Loucy (cell line): ENCODE data around the gene PIP5K1C.

Experiments
- H2AFZ ChIP-seq: fragments of 200-600 bp; sonication (generic); 2 replicates; pipeline ENCODE4 v1.6.0; 2016; ENCODE audit warnings: antibody characterized with exemption, mild to moderate bottlenecking, low read length, moderate library complexity
- H3F3A ChIP-seq: fragments of 200-600 bp; 2 replicates; pipeline ENCODE4 v1.6.0; 2016; ENCODE audit warnings: antibody characterized with exemption, low read depth, mild to moderate bottlenecking
- H3K27me3 ChIP-seq: fragments of 200-600 bp; sonication (generic); 2 replicates; pipeline ENCODE4 v1.6.1; 2014; ENCODE audit warnings: low read length, mild to moderate bottlenecking; ENCODE audit not compliant: insufficient read depth, poor library complexity, severe bottlenecking
- H3K36me3 ChIP-seq: fragments of 200-600 bp; sonication (generic); 2 replicates; pipeline ENCODE4 v1.6.1; 2016; ENCODE audit warnings: low read length; ENCODE audit not compliant: insufficient read depth
- H3K4me1 ChIP-seq: fragments of 200-600 bp; sonication (generic); 2 replicates; pipeline ENCODE4 v1.5.1; 2014; ENCODE audit warnings: low read length, mild to moderate bottlenecking; ENCODE audit not compliant: insufficient read depth, poor library complexity, severe bottlenecking
- H3K4me2 ChIP-seq: fragments of 200-600 bp; sonication (generic); 2 replicates; pipeline ENCODE4 v1.6.0; 2014; ENCODE audit warnings: antibody characterized with exemption, low read length, low read depth, mild to moderate bottlenecking; ENCODE audit not compliant: poor library complexity, severe bottlenecking
- H3K4me3 ChIP-seq: fragments of 200-600 bp; sonication (generic); 2 replicates; pipeline ENCODE4 v1.5.1; 2014; ENCODE audit warnings: low read length, mild to moderate bottlenecking, mixed read lengths; ENCODE audit not compliant: poor library complexity, severe bottlenecking
- H3K79me2 ChIP-seq: fragments of 200-600 bp; sonication (generic); 2 replicates; pipeline ENCODE4 v1.6.1; 2014; ENCODE audit warnings: low read length; ENCODE audit not compliant: insufficient read depth
- H3K9ac ChIP-seq: fragments of 200-600 bp; sonication (generic); 2 replicates; pipeline ENCODE4 v1.6.0; 2014; ENCODE audit warnings: mild to moderate bottlenecking, low read depth, low read length, moderate library complexity; ENCODE audit not compliant: poor library complexity, severe bottlenecking
- H3K9me2 ChIP-seq: fragments of 200-600 bp; sonication (generic); replicated peaks from 2 replicates; pipeline ENCODE4 v1.6.1; 2016; ENCODE audit warnings: low read depth, low read length, mixed read lengths
- H3K9me3 ChIP-seq: fragments of 200-600 bp; sonication (generic); 2 replicates; pipeline ENCODE4 v1.6.1; 2014; ENCODE audit warnings: mild to moderate bottlenecking, antibody characterized with exemption, low read length, low read depth; ENCODE audit not compliant: insufficient read depth
- H4K20me1 ChIP-seq: fragments of 200-600 bp; sonication (generic); 2 replicates; pipeline ENCODE4 v1.6.0; 2014; ENCODE audit warnings: antibody characterized with exemption, low read length, mild to moderate bottlenecking; ENCODE audit not compliant: insufficient read depth, poor library complexity, severe bottlenecking
- CTCF ChIP-seq: fragments of 200-600 bp; sonication (generic); conservative IDR thresholded peaks from 2 replicates; pipeline ENCODE4 v1.5.1; 2014; ENCODE audit warnings: mild to moderate bottlenecking, antibody characterized with exemption, low read length
- EZH2phosphoT487 ChIP-seq: fragments of 200-600 bp; IDR thresholded peaks from 2 replicates; pipeline ENCODE4 v1.6.1; 2018; ENCODE audit warnings: antibody characterized with exemption, mild to moderate bottlenecking, moderate library complexity, borderline replicate concordance

The PIP5K1C gene

GRCh38 chr19:3658870-3659745 lies 41.2 kb downstream of the PIP5K1C start:
- no peak overlapping the region for H2AFZ ChIP-seq
- no peak overlapping the region for H3K9ac ChIP-seq
- H3K4me3 ChIP-seq, result no peak overlapping the region
- no peaks in the 10 kb centered on the region for H4K20me1 ChIP-seq
- no peaks in the 10 kb centered on the region for H3F3A ChIP-seq
- H3K9me2 ChIP-seq, result no peaks in the 10 kb centered on the region
- peaks cover 4% of the 10 kb centered on the region; the same call in 1 of the 2 replicates for H3K36me3 ChIP-seq
- no peaks in the 10 kb centered on the region for H3K79me2 ChIP-seq
- H3K4me2 ChIP-seq, result no peak overlapping the region
- H3K27me3 ChIP-seq, result no peaks in the 10 kb centered on the region
- H3K4me1 ChIP-seq, result no peaks in the 10 kb centered on the region
- no peaks in the 10 kb centered on the region for H3K9me3 ChIP-seq
- TF ChIP-seq EZH2phosphoT487, result no peak
- no peak for TF ChIP-seq CTCF

- Histone ChIP-seq H4K20me1 (no peaks in the 10 kb centered on the region), H3K27me3 (no peaks in the 10 kb centered on the region), H3K9me3 (no peaks in the 10 kb centered on the region), H3K4me2 (no peak overlapping the region), H3F3A (no peaks in the 10 kb centered on the region), H3K4me3 (no peak overlapping the region), H3K4me1 (no peaks in the 10 kb centered on the region), H3K79me2 (no peaks in the 10 kb centered on the region), H3K9ac (no peak overlapping the region), H3K36me3 (peaks cover 4% of the 10 kb centered on the region; the same call in 1 of the 2 replicates), H3K9me2 (no peaks in the 10 kb centered on the region), H2AFZ (no peak overlapping the region)
- no peak for TF ChIP-seq EZH2phosphoT487
- TF ChIP-seq CTCF, result no peak
Observed at GRCh38 chr19:3658004-3658869, 42.0 kb downstream of the PIP5K1C start.

- no peaks in the 10 kb centered on the region for H3F3A ChIP-seq
- no peaks in the 10 kb centered on the region for H3K79me2 ChIP-seq
- H3K4me2 ChIP-seq, result no peak overlapping the region
- H3K27me3 ChIP-seq, result no peaks in the 10 kb centered on the region
- H3K9ac ChIP-seq, result no peak overlapping the region
- no peaks in the 10 kb centered on the region for H3K9me2 ChIP-seq
- H3K4me1 ChIP-seq, result no peaks in the 10 kb centered on the region
- no peak for TF ChIP-seq CTCF
- H4K20me1 ChIP-seq, result no peaks in the 10 kb centered on the region
- no peak overlapping the region for H2AFZ ChIP-seq
- H3K36me3 ChIP-seq, result peaks cover 4% of the 10 kb centered on the region; the same call in 1 of the 2 replicates
- H3K9me3 ChIP-seq, result no peaks in the 10 kb centered on the region
- H3K4me3 ChIP-seq, result no peak overlapping the region
Observed at GRCh38 chr19:3657395-3657769, 42.9 kb downstream of the PIP5K1C start.
